Gastroesophageal sphincter (tissue), 3 donors: ENCODE data around the gene SIVA1.

Experiments
- EP300 ChIP-seq: sonication (generic); formaldehyde crosslinking; IDR thresholded peaks from one replicate; pipeline ENCODE4 v1.6.1; 2017; ENCODE audit warnings: antibody characterized with exemption, mild to moderate bottlenecking
- POLR2A ChIP-seq, 2 donors: fragments of 450-650 bp; IDR thresholded peaks; one replicate each; pipeline ENCODE4 v1.6.1; 2017; ENCODE audit warnings: antibody characterized with exemption in 2 of 2, mild to moderate bottlenecking in 2 of 2, moderate library complexity in 1 of 2
- POLR2AphosphoS5 ChIP-seq: sonication (generic); formaldehyde crosslinking; IDR thresholded peaks from one replicate; pipeline ENCODE4 v1.6.1; 2017; ENCODE audit warnings: antibody characterized with exemption
- TF ChIP-seq, protein P1 (sequence below), 4 experiments: fragments of 200-600 bp in 2 of 4; fragments of 450-650 bp in 2 of 4; sonication (generic) in 1 of 4; IDR thresholded peaks; one replicate each; pipeline ENCODE4 v1.5.1; 2017 to 2019; ENCODE audit warnings: antibody characterized with exemption in 4 of 4, mild to moderate bottlenecking in 2 of 4, moderate library complexity in 2 of 4

DNA sequence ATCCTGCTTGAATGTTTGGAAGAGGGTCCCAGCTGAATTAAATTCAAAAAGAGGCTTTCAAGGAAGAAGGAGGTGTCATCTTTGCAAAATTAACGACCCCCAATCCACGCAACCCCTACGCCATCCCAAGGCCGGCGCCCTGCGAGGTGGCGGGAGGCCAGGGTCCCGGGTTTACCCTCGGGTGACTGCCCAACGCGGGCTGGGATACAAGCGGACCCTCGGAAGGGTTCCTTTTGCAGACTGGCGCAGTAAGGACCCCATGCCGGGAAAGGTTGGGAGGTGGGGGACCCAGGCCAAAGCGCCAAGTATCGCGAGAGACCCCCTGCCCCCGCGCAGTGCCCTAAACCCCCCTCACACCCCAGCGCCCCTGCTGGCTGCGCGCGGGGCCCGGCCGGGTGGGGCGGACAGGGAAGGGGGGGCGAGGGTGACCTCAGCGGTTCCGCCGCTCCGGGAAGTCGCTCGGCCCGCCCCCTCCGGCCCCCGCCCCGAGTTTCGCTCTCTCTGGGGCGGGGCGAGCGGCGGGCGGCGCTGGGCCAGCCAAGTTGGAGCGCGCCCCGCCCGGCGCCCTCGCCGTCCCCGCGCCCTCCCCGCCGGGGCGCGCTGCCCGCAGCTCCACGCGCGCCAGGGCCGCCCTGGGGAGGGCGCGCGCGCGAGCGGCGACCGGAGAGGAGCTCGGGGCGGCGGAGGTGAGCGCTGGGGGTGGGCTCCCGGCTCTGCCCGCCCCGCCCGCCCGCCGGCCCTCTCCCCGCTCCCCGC lies 47.2 kb downstream of the SIVA1 start:
- TF ChIP-seq, protein P1, sequence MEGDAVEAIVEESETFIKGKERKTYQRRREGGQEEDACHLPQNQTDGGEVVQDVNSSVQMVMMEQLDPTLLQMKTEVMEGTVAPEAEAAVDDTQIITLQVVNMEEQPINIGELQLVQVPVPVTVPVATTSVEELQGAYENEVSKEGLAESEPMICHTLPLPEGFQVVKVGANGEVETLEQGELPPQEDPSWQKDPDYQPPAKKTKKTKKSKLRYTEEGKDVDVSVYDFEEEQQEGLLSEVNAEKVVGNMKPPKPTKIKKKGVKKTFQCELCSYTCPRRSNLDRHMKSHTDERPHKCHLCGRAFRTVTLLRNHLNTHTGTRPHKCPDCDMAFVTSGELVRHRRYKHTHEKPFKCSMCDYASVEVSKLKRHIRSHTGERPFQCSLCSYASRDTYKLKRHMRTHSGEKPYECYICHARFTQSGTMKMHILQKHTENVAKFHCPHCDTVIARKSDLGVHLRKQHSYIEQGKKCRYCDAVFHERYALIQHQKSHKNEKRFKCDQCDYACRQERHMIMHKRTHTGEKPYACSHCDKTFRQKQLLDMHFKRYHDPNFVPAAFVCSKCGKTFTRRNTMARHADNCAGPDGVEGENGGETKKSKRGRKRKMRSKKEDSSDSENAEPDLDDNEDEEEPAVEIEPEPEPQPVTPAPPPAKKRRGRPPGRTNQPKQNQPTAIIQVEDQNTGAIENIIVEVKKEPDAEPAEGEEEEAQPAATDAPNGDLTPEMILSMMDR (IDR thresholded peaks at IDR 0.05), result peak in 3 of 4 experiments; percentile 49 to 67 (median 55)
- TF ChIP-seq POLR2A (IDR thresholded peaks at IDR 0.05), result peak in 1 of 2 donors; percentile 47
- peak; percentile 81 for TF ChIP-seq POLR2AphosphoS5
- no peak for TF ChIP-seq EP300
